Bronchial epithelial cell (primary cell): ENCODE results near the gene NOSIP. TPM values are rescaled to one million over a fixed set of nuclear protein-coding genes. Genes with fewer than 3 reads are reported as not detected.
A peak's percentile ranks its signal among the peaks of the same experiment; 100 is the strongest.

ENCODE experiments used
- DNase-seq: peaks from one replicate; pipeline ENCODE4 v3.0.0-alpha.2; 2010; ENCODE audit warnings: low read depth
- FAIRE-seq: peaks from 2 replicates; lab custom pipeline; 2011; peaks lifted over from hg19 to GRCh38; lab: Jason Lieb, UNC
- H3K27me3 ChIP-seq: 2 replicates; pipeline ENCODE4 v1.5.1; 2011; ENCODE audit warnings: low read length; ENCODE audit not compliant: control insufficient read depth, insufficient read depth
- H3K36me3 ChIP-seq: 2 replicates; pipeline ENCODE4 v1.5.1; 2011; ENCODE audit warnings: low read length; ENCODE audit not compliant: control insufficient read depth, insufficient read depth
- H3K4me3 ChIP-seq: 2 replicates; pipeline ENCODE4 v1.5.1; 2011; ENCODE audit warnings: mild to moderate bottlenecking, low read depth, low read length, control low read depth
- total RNA-seq: library from RNA; depleted of rRNA; stranded (reverse); fragments of >200 nt; gene quantifications from 2 replicates; pipeline ENCODE4 v1.2.1, GENCODE V29; 2014
- TF ChIP-seq, protein P1 (sequence below): IDR thresholded peaks from 2 replicates; pipeline ENCODE4 v1.5.1; 2011; ENCODE audit warnings: mild to moderate bottlenecking, moderate library complexity, low read length, control low read depth, inconsistent platforms; ENCODE audit not compliant: insufficient read depth, severe bottlenecking

Gene NOSIP
- total RNA-seq, 1 donor from 2014 or later: 71.1 TPM

DNA sequence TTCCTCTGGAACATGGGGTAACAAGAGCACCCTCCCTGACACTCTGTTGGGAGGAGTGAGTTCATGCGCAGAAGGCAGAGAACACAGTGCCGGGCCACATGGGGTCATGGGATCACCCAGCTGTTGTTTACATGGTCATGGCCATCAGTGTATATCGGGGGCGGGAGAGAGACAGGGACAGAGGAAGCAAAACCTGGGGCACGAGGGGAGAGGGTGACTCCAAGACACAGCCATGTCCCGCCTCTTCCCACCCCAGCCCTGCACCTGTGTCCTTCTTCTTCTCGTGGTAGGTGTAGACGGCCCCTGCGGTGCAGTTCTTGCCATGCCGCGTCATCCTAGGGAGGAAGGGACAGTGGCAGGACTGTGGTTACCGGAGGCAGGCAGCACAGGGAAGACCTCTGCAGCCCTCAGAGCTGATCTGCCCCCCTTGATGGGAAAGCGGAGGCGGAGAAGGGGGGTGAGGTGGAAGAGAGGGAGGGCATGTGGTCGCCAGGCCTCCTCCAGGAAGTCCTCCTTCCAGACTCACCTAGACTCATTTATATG lies 19.9 kb downstream of the NOSIP start:
- DNase-seq (no peak), FAIRE-seq (no peak)
- TF ChIP-seq, protein P1, sequence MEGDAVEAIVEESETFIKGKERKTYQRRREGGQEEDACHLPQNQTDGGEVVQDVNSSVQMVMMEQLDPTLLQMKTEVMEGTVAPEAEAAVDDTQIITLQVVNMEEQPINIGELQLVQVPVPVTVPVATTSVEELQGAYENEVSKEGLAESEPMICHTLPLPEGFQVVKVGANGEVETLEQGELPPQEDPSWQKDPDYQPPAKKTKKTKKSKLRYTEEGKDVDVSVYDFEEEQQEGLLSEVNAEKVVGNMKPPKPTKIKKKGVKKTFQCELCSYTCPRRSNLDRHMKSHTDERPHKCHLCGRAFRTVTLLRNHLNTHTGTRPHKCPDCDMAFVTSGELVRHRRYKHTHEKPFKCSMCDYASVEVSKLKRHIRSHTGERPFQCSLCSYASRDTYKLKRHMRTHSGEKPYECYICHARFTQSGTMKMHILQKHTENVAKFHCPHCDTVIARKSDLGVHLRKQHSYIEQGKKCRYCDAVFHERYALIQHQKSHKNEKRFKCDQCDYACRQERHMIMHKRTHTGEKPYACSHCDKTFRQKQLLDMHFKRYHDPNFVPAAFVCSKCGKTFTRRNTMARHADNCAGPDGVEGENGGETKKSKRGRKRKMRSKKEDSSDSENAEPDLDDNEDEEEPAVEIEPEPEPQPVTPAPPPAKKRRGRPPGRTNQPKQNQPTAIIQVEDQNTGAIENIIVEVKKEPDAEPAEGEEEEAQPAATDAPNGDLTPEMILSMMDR: no peak
- Histone ChIP-seq H3K27me3 (no peaks in the 10 kb centered on the region), H3K4me3 (no peak overlapping the region), H3K36me3 (peaks cover 20% of the 10 kb centered on the region)

DNA sequence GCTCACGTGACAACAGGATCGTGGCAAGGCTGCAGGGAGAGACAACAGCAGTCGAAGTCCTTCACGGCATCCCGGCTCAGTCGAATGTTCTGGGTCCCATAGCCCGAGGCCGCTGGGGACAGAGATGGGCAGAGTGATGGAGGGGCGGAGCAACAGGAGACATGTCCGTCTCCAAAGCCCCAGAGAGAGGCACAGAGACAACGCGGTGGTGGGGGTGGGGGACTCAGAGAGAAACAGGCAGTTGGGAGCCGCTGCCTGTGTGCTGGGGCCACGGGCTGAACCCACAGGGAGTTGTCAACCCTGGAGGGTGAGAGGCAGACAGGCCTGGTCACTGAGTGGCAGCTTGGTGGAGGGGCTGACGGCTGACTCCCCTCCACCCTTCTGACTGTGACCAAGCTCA lies 20.4 kb downstream of the NOSIP start:
- FAIRE-seq: no peak
- Histone ChIP-seq H3K4me3 (no peak overlapping the region), H3K36me3 (peaks cover 20% of the 10 kb centered on the region), H3K27me3 (no peaks in the 10 kb centered on the region)
- TF ChIP-seq, protein P1: no peak
- DNase-seq: no peak

DNA sequence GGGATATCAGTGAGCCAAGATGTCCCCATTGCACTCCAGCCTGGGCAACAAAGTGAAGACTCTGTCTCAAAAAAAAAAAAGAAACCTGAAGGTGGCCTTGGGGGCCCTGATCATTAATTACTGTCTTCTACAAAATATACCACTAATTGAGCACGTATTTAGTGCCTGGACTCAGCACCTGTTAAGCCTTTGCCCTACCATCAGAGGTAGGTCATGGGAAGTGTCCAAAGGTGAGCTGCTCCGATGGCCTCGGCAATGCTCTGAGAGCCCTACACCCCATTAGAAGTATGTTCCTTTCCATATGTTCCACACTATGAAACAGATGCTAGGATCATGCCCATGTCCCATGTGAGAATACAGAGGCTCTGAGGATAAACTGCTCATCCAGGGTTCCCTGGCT lies 20.9 kb downstream of the NOSIP start:
- DNase-seq (no peak), FAIRE-seq (peak; percentile 36)
- H3K4me3 ChIP-seq: no peak overlapping the region
- H3K36me3 ChIP-seq: peaks cover 21% of the 10 kb centered on the region
- TF ChIP-seq, protein P1: no peak
- H3K27me3 ChIP-seq: no peaks in the 10 kb centered on the region

DNA sequence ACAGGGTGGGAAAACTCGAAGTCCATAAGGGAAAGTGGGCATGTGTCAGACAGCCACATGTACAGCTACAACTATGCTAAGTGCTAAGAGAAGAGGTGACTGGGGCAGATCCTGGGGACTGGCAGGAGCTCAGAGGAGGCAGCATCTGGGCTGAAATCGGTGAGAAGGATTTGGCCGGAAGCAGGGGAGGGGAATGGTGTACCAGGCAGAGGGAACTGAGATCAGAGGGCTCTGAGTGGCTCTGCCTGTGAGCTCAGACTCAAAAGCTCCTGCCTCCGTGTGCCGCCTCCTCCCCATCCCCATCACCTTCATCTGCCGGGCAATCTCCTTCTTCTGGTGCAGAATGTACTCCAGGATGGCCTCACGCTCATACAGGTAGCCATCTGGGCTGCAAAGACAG lies 21.8 kb downstream of the NOSIP start:
- FAIRE-seq (no peak), DNase-seq (no peak)
- Histone ChIP-seq H3K27me3 (no peaks in the 10 kb centered on the region), H3K4me3 (no peak overlapping the region), H3K36me3 (peaks cover 21% of the 10 kb centered on the region)
- TF ChIP-seq, protein P1: no peak

DNA sequence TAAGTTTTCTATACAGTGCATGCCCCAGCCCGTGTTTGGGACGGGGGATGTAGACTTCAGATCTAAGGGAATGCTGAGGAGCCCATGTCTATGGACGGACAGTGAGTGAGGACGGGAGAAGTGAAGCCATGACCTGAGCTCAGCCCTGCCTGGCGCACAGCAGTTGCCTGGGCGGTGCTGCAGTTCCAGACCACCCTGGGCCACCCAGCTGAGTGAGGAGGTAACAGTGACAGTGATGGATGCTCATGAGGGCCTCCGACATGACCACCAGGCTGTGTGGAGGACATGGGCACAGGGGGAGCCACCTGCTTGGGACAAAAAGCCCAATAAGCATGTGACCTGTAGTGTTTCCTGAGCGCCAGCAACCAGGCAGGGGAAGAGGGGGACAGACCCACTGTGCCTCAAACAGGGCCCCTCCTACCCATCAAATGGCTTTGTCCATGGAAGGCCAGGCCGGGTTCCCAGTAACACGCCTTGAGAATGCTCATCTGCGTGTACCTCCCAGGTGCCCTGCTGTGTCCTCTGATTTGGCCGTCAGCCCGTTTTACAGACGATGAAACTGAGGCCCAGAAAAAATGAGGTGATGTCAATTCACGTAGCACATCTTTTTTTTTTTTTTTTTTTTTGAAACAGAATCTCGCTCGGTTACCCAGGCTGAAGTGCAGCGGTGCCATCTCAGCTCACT lies 22.6 kb downstream of the NOSIP start:
- DNase-seq: no peak
- TF ChIP-seq, protein P1: no peak
- Histone ChIP-seq H3K36me3 (peaks cover 21% of the 10 kb centered on the region), H3K4me3 (no peak overlapping the region), H3K27me3 (no peaks in the 10 kb centered on the region)
- no peak for FAIRE-seq
